HT-29 (cell line): Measurements from ENCODE around the gene UTP25. TPM values are rescaled to one million over a fixed set of nuclear protein-coding genes. Genes with fewer than 3 reads are reported as not detected.
A peak's percentile ranks its signal among the peaks of the same experiment; 100 is the strongest.
"Not testable (repeated sequence)": the region's sequence is repeated elsewhere in the genome, so short reads cannot be mapped to it uniquely, and the experiment has no call there.

Source experiments
- DNase-seq: peaks from one replicate; pipeline ENCODE4 v3.0.0-alpha.2; 2015; ENCODE audit warnings: low spot score
- total RNA-seq: library from RNA; depleted of rRNA; stranded (reverse); fragments of >200 nt; shearing (Covaris generic); gene quantifications from 2 replicates; pipeline ENCODE4 v1.2.3, GENCODE V29; 2014; rRNA removed

UTP25 gene
- total RNA-seq, 1 experiment from 2014 or later = 7.2 TPM

DNA sequence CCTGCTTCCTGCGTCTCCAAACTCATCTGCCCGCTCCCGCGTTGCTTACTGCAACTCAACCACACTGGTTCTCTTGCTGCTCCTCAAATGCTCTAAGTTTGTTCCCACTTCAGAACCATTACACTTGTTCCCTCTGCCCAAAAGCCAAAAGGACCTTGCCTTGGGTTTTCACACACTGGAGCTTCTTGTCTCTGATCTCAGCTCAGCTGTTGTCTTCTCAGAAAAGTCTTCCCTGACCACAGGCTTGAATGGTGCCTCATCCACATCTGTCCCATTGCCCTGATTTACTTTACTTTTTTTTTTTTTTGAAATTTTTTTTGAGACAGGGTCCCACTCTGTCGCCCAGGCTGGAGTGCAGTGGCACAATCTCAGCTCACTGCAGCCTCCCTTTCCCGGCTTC, 66.0 kb downstream of the UTP25 start:
- DNase-seq = no peak

DNA sequence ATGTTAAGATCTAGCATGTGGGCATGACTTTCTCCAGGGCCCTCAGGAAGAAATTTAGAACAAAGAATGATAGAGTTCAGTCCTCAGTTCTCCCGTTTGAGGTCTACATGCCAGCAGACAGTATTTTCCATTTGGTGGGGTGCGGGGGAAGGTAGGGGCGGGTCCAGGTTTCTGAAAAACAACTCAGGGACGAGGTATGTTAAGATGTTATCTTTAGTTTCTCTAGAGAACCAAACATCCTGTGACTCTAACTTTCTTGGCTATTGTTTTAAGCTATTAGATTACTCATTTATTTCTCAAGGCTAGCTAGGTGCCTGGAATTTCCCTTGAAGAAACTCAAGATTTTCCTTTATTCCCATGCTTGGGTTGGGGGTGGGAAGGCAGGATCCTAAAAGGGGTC, 67.9 kb downstream of the UTP25 start:
- no peak for DNase-seq

DNA sequence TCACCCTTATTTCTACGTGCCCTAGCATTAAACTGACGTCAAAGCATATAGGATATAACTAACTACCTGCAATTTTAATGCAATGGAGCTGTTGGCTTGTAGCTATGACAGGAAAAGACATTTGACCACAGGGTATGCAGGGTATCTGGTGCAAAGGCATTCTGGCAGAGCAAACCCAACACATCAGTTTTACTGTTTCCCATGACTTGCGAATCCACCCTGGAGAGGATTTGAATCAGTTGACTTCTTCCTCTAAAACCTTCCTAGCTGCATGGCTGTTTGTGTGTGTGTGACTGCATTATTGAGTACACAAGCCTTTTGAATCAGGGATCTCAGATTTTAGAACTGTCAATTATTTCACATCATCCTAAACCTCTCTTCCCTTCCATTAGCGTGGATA, 68.6 kb downstream of the UTP25 start:
- DNase-seq = no peak

DNA sequence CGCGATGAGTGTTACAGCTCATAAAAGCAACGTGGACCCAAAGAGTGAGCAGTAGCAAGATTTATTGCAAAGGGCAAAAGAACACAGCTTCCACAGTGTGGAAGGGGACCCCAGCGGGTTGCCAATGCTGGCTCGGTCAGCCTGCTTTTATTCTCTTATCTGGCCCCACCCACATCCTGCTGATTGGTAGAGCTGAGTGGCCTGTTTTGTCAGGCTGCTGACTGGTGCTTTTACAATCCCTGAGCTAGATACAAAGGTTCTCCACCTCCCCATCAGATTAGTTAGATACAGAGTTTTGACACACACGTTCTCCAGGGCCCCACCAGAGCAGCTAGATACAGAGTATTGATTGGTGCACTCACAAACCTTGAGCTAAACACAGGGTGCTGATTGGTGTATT, 70.5 kb downstream of the UTP25 start:
- not testable (repeated sequence) for DNase-seq

DNA sequence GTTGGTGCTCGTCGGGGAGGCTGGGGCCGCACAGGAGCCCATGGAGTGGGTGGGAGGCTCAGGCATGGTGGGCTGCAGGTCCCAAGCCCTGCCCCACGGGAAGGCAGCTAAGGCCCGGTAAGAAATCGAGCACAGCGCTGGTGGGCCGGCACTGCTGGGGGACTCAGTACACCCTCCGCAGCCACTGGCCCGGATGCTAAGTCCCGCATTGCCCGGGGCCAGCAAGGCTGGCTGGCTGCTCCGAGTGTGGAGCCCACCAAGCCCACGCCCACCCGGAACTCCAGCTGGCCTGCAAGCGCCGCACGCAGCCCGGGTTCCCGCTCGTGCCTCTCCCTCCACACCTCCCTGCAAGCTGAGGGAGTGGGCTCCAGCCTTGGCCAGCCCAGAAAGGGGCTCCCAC, 71.1 kb downstream of the UTP25 start:
- not testable (repeated sequence) for DNase-seq

DNA sequence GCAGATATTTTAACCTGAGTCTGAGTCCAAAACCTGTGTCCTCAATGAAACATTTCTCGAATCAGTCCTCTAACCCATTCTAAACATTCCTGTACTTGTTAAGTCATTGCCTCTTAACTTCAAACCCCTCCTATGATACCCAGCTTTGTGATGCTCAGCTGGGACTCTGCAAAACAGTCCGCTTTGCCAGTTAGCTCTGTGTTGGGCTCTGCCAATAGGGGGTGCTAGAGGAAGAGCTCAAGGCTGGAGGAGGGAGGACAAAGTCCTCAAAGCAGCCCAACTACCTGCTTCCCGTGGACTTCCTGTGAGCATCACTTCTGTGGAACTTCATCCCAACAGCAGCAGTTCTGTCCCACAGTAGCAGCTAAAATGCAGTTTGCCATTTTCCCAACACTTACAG, 72.2 kb downstream of the UTP25 start:
- peak; percentile 53 for DNase-seq

DNA sequence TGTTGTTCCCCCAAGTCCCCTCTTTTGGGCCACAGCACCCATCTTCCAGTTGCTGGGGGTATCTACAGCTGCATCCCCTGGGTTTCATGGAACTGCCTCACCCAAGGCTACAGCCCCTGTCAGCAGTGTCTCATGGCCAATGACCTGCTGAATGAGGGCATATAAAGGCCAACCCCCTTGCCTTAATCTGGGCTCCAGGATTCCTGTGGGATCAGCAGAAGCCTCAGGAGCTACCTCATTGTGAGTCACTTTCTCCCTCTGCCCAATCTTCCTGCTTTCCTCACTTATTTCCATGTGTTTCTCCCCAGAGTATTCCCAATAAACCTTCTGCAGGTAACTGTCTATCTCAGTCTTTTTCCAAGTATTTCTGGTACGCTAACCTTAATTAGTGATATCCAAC, 73.0 kb downstream of the UTP25 start:
- no peak for DNase-seq

DNA sequence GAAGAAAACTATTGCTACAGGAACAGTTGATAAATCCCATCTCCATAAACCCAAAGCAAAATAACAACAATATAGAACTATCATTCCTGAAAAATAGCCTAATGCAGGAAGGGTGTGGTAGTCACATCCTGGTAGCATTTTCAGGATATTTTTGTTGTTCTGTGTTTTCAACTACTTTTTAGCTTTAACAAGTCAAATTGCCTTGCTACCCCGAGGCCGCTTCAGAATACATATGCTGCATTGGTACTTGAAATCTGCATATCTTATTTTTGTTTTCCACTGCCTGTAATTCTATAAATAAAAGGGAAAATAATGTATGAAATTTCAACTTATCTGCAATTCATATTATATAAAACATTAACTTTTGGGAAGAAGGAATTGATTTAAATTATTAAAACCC, 73.4 kb downstream of the UTP25 start:
- no peak for DNase-seq

DNA sequence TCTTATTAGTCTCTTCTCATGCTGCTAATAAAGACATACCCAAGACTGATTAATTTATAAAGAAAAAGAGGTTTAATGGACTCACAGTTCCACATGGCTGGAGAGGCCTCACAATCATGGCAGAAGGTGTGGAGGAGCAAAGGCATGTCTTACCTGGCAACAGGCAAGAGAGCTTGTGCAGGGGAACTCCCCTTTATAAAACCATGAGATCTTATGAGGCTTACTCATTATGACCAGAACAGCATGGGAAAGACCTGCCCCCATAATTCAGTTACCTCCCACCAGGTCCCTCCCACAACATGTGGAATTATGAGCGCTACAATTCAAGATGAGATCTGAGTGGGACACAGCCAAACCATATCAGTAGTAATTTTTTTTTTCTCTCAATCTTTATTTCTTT, 77.0 kb downstream of the UTP25 start:
- DNase-seq = not testable (repeated sequence)

Other genes starting within 250 kb of the UTP25 start
- not detected in 2 replicates for gene CAMK1G, start 244.3 kb upstream of the UTP25 start, total RNA-seq
- 109 and 120 TPM in 2 replicates for gene LAMB3, start 175.5 kb upstream of the UTP25 start, total RNA-seq
- 3.2 TPM in 2 replicates for gene G0S2, start 152.6 kb upstream of the UTP25 start, total RNA-seq
- gene HSD11B1, start 123.1 kb upstream of the UTP25 start, total RNA-seq = not detected in 2 replicates
- not detected in 2 replicates for gene TRAF3IP3, start 71.9 kb upstream of the UTP25 start, total RNA-seq
- 1.8 and 2.6 TPM in 2 replicates for gene C1orf74, start 43.4 kb upstream of the UTP25 start, total RNA-seq
- gene IRF6, start 21.8 kb upstream of the UTP25 start, total RNA-seq = 30.2 and 32.7 TPM in 2 replicates
- gene SYT14, start 110.2 kb downstream of the UTP25 start, total RNA-seq = not detected in 2 replicates